Measurements from ENCODE around the gene ZNF658. TPM values are rescaled to one million over a fixed set of nuclear protein-coding genes. Genes with fewer than 3 reads are reported as not detected.
"Not testable (repeated sequence)": the region's sequence is repeated elsewhere in the genome, so short reads cannot be mapped to it uniquely, and the experiment has no call there.

The ZNF658 gene

DNA sequence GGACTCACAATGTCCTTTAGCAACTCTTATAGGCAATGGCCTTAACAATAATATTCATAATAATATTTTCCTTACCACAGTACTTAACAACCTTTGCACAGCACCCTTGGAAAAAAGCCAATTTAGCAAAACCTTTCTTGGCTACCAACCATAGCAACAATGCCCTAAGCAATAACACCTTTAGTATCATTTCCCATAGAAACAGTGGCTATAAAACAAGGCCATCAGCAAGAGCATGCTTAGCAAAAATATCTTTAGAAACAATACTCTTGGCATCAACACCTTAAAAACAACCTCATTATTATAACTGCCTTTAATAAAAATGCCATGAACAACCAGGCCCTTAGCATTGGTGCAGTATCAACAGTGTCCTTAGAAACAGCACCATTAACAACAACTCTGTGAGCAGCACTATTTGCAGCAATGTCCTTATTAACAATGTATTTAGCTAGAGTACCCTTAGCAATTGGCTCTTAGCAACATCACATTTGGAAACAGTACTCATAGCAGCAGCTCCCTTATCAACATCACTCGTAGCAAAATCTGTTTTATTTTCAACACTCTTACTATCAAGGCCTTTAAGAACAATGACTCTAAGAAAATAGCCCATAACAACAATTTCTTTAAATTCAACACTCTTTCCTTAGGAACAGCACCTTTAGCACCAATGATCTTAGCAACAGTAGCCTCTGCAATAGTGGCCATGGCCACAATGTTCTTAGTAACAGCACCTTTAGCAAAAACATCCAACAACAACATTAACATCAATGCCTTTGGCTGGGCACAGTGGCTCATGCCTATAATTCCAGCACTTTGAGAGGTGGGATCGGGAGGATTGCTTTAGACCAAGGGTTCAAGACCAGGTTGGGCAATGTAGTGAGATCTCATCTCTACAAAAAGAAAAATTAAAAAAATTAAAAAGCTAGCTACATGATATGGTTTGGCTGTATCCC lies 39.6 kb downstream of the ZNF658 start:
- H3K27me3 ChIP-seq (ENCODE audit: control insufficient read depth, insufficient read depth, low read length); H3K4me3 ChIP-seq (ENCODE audit: low read length); H3K9ac ChIP-seq (ENCODE audit: low read depth, low read length); H3K9me3 ChIP-seq (replicated peaks; ENCODE audit: low read length); H3K4me2 ChIP-seq (ENCODE audit: low read length); H3K36me3 ChIP-seq (ENCODE audit: insufficient read depth, low read length); H3K4me1 ChIP-seq (ENCODE audit: control insufficient read depth, insufficient read depth, low read length): not testable (repeated sequence)

DNA sequence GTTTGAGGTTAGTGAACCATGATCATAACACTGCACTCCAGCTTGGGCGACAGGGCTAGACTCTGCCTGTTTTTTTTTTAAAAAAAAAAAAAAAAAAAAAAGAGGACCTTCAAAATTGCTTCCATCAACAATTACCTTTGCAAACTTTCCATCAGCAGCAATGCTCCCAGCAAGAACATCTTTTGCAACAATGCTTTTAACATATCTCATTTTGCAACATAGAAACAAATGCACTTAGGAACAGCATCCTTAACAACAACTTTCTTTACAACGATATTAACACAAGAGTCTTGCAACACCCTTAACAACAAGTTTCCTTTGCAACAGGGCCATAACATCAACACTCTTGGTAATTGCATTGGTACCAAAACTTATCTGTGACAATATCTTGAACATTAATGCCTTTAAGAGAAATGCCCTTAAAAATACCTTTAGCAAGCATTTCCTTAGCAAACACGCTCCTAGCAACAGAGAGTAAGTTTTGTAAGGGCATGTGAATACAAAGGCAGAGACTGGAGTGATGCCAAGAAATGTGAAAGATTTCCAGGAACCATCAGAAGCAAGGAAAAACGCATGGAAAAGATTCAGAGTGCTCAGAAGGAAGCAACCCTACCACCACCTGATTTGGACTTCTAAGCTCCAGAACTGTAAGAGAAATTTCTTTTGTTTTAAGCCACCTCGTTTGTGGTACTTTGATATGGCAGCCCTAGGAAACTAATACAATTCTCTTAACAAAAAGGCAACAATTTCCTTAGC lies 42.1 kb downstream of the ZNF658 start:
- not testable (repeated sequence) for H3K36me3 ChIP-seq (ENCODE audit: insufficient read depth, low read length); H3K9ac ChIP-seq (ENCODE audit: low read depth, low read length); H3K9me3 ChIP-seq (replicated peaks; ENCODE audit: low read length); H3K4me3 ChIP-seq (ENCODE audit: low read length); H3K4me1 ChIP-seq (ENCODE audit: control insufficient read depth, insufficient read depth, low read length); H3K4me2 ChIP-seq (ENCODE audit: low read length); H3K27me3 ChIP-seq (ENCODE audit: control insufficient read depth, insufficient read depth, low read length)

DNA sequence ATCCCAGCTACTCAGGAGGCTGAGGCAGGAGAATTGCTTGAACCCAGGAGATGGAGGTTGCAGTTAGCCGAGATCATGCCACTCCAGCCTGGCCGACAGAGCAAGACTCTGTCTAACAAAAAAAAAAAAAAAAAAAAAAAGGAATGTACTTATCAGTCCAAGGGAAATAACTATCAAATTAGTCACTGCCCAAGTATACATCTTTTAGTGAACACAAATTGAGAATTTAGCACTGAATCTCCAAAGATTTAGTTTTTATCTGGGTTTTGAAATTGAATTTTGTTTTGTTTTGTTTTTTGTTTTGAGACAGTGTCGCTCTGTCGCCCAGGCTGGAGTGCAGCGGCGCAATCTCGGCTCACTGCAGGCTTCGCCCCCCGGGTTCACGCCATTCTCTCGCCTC lies 52.1 kb downstream of the ZNF658 start:
- not testable (repeated sequence) for H3K4me1 ChIP-seq (ENCODE audit: control insufficient read depth, insufficient read depth, low read length); H3K4me3 ChIP-seq (ENCODE audit: low read length); H3K9ac ChIP-seq (ENCODE audit: low read depth, low read length); H3K36me3 ChIP-seq (ENCODE audit: insufficient read depth, low read length); H3K27me3 ChIP-seq (ENCODE audit: control insufficient read depth, insufficient read depth, low read length); H3K9me3 ChIP-seq (replicated peaks; ENCODE audit: low read length); H3K4me2 ChIP-seq (ENCODE audit: low read length)

Small RNA genes lying within 50 kb of the gene (small RNA-seq; reads per million reads assigned to genes)
- not detected for gene AL353770.2

All from skeletal muscle satellite cell (primary cell).